Bone marrow (tissue), 2 donors: ENCODE results near the gene MPV17L.
"Not testable (repeated sequence)": the region's sequence is repeated elsewhere in the genome, so short reads cannot be mapped to it uniquely, and the experiment has no call there.

Experiments used
- DNase-seq, 2 donors: peaks; one replicate each; lab custom pipeline; 2025; lab: John Stamatoyannopoulos, UW

The MPV17L gene

DNA sequence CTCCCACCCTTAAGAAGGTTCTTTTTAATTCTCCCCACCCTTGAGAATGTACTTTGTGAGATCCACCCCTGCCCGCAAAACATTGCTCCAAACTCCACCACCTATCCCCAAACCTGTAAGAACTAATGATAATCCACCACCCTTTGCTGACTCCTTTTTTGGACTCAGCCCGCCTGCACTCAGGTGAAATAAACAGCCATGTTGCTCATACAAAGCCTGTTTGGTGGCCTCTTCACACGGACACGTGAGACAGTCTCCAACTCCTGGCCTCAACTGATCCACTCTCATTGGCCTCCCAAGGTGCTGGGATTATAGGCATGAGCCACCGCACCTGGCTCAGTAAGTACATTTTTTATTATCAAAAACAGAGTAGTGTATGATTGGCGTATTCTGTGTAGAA is 13.9 kb downstream of the MPV17L start:
- not testable (repeated sequence) for DNase-seq

DNA sequence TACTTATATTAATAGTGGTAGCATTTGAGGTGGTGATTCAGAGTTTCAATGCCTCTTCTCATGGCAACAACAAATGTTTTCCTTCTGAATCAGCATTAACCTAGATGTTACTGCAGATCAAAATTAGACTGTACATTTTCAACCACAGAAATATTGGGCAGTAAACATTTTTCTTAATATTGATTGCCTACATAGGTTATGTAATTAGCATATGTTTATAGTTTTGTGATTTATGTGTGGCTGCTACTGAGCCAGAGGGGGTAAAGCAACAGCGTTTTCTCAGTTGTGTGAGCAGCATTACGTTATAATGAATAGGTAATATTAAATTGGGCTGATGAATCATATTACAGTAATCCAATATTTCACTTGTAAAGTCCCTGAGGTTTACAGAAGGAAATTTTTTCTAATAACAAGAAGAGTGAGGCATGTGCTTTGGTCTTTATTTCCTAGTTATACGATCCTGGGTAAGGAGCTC is 20.0 kb downstream of the MPV17L start:
- no peak for DNase-seq

GRCh38 chr16:15417197-15417596 is 21.6 kb downstream of the MPV17L start:
- no peak for DNase-seq

DNA sequence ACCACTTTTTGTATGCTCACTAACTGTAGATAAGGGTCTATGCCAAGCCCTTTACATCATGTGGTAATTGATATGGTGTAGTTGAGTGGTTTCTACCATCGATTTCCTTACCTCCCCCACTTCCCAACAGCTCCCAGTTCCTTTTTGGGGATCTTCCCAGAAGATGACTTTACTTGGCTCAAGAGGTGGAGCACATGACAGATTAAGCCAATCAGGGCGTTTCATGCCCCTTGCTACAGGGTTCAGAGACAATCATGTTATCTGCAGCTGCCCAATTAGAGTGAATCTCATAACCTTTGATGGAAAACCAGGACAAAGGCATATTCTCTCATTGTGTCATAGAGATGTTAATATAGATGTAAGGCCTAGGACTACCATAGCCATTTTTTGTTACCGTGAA is 22.7 kb downstream of the MPV17L start:
- DNase-seq, result no peak

DNA sequence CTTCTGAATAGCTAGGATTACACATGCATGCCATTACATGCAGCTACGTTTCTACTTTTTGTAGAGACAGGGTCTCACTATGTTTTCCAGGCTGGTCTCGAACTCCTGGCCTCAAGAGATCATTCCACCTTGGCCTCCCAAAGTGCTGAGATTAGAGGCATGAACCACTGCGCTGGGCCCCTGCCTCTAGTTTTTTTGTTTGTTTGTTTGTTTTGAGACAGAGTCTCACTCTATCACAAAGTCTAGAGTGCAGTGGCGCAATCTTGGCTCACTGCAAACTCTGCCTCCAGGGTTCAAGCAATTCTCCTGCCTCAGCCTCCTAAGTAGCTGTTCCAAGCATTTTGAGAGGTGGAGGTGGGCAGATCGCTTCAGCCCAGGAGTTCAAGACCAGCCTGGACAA is 26.1 kb downstream of the MPV17L start:
- not testable (repeated sequence) for DNase-seq

DNA sequence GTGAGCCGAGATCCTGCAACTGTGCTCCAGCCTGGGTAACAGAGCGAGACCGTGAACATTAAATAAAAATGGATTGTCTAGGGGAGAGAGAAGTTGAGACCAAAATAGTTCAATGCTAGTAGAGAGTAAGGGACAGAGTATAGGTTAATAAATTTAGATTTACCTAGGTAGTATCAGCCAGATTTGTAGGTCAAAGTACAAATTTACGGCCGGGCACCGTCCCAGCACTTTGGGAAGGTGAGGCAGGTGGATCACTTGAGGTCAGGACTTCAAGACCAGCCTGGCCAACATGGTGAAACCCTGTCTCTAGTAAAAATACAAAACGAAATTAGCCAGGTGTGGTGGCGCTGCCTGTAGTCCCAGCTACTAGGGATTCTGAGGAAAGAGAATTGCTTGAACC is 26.7 kb downstream of the MPV17L start:
- DNase-seq, result no peak

DNA sequence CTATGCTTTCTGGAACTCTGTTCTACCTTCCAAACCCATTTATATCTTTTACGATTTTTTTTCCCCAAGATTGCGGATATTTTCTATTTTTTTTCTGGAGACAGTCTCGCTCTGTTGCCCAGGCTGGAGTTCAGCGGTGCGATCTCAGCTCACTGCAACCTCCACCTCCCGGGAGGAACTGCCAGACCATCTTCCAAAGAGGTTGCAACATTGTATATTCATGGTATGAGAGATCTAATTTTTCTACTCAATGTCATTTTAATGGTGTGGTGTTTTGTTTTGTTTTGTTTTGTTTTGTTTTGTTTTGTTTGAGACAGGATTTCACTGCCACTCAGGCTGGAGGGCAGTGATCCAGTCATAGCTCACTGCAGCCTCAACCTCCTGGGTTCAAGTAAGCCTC is 30.3 kb downstream of the MPV17L start:
- DNase-seq, result no peak

GRCh38 chr16:15426796-15427195 is 31.2 kb downstream of the MPV17L start:
- DNase-seq, result no peak

DNA sequence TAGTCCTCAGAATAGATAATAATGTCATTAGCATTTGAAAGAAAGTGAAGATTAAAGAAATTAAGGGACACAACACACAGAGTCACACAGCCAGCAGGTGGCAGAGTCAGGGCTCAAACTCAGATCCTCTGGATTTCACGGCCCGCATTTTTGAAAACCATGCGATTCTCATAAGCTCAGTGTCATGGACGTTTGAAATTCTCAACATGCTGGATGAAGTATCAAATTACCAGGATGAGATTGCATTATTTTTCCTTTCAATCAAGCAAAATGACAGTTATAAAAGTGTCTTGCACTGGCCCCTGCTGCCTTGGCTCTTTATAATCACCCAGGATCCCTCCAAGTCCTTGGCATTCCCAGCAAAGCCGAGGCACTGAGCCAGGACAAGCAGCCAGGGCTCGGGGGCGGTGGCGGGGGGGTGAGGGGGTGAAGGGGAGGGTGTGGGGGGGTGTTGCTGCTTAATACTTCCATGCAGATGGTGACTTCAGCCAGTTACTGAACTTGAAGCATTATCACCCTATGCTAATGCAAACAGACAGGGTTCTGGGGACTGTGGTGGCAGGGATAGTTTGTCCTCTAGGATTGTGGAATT is 32.2 kb downstream of the MPV17L start:
- peak; percentile 0 to 26 for DNase-seq

DNA sequence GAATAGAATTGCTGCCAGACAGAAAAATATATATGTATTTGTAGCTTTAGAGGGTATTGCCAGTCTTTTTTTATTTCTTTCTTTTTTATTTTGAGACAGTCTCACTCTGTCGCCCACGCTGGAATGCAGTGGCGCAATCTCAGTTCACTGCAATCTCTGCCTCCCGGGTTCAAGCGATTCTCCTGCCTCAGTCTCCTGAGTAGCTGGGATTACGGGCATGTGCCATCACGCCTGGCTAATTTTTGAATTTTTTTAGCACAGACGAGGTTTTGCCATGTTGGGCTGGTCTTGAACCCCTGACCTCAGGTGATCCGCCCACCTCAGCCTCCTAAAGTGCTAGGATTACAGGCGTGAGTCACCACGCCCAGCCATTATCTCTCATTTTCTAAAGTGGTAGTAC is 35.3 kb downstream of the MPV17L start:
- DNase-seq, result not testable (repeated sequence)

DNA sequence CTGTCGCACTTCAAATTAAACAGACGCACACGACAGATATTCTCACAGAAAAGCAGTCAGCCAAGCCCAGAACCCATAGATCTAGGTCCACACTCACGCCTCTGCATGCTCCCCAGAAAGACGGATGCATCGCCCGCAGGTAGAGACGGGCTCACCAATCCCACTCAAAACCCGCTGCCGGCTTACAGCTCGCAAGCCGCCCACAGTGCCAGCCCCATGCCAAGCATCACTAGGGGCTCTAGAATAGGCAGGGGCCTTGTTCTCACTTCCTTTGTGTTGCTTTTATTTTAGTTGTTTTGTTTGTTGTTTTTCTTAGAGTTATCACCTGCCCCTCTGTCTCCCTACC is 38.5 kb downstream of the MPV17L start:
- DNase-seq, result no peak

DNA sequence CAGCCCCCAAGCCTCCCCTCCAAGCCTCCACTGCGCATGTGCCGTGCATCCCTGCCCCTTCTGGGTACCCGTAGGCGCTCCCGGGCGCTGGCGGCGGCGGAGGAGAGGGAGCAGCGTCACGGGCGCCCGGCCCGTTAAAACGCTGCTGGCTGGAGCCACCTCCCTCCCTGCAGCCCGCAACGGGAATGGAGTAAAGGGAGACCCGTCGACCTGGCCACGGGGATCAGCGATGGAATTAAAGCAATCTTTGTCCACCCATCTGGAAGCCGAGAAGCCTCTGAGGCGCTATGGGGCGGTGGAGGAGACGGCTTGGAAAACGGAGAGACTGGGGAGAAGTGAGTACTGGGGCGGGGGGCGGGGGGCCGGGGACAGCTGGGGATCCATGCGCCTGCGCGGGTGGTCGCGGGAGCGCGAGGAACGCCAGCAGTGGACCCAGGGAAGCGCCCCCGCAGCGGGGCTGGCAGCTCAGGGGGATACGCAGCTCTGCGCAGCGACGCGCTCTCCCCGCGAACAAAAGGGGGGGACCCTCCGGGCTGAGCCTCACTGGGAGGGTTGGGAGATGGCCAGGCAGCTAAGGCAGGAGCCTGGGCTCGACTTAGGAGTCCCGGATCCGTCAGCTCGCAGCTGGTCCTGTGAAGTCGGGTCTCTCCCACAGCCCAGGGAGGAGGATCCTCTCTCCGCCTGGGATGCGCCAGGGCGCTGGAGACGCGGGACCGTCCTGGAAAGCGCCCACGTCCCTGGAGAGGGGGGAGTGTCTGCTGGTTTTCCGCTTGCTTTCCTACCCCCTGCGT is 39.1 kb downstream of the MPV17L start, which contains the start of gene BMERB1:
Gene BMERB1, plus strand, starts transcription at position 164 of the 791 bp plus-strand sequence. Its CDS starts 66 bp downstream, at position 230.
- DNase-seq, result peak in 1 of 2 donors; percentile 2

GRCh38 chr16:15435216-15435864 is 39.8 kb downstream of the MPV17L start:
- no peak for DNase-seq

GRCh38 chr16:15439102-15439501 is 43.5 kb downstream of the MPV17L start:
- DNase-seq, result no peak

DNA sequence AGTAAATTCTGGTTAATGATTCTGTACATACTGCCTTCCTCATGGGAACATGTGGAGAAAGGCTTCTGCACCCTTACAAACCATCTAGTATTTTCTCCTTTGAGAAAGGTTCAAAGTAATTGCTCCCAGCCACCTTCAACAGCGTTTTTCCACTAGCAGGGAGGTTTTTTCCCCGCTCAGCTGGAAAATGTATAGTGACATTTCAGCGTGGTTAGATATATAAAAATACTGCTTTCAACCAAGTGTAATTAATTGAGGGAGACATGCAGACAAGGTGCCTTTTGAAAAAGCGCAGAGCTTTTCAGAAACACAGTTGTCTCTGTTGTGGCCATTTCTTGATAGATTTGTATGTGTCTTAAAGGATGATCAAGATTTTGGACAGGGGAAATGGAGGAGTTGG is 44.0 kb downstream of the MPV17L start:
- no peak for DNase-seq

DNA sequence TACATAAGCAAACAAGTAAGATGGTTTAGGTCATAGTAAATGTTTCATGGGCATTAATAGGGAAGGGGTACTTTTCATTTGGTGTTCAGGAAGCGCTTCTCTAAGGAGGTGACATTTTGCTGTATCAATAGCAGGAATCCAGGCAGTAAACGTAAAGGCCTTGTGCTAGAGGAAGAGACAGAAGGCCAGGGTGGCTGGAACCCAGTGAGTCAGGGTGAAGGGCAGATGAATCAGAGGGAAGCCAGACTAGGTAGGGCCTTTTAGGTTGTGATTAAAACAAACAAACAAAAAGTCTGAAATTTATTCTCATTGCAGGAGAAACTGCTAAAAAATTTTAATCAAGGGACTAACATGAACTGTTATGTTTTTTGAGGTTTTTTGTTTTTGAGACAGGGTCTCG is 45.3 kb downstream of the MPV17L start:
- no peak for DNase-seq

DNA sequence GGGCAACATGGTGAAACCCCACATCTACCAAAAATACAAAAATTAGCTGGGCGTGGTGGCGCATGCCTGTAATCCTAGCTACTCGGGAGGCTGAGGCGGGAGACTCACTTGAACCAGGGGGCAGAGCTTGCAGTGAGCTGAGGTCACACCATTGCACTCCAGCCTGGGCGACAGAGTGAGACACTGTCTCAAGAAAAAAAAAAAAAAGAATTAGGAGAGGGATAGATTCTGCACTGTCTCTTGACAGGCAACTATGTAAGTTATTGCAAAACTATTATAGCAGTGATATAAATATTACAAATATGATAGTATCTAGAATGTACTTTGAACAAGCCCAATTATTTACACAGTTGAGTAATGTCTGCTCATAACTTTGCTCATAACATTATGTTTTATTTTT is 46.6 kb downstream of the MPV17L start:
- not testable (repeated sequence) for DNase-seq

- no peak for DNase-seq
Observed at GRCh38 chr16:15443753-15444152, 48.2 kb downstream of the MPV17L start.

DNA sequence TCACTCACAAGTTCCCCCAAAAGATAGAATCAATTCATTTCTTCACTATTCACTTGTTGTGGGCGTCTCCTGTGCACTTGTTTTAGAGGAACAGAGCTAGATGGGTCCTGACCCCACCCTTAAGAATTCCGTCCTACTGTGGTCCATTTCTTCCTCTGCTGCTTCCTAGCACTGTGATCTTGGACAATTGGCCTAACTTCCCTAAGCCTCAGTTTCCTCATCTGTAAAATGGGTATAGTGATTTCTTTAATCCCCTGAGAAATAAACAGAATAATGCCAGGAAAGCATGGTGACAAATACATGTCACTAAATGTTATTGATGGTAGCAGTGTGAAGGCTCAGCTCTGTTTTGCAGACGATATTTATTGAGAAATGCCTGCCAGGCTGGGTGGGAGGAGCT is 48.7 kb downstream of the MPV17L start:
- no peak for DNase-seq

- DNase-seq, result no peak
Observed at GRCh38 chr16:15445450-15445849, 49.9 kb downstream of the MPV17L start.

GRCh38 chr16:15446901-15447300 is 51.3 kb downstream of the MPV17L start:
- DNase-seq, result no peak

- no peak for DNase-seq
Observed at GRCh38 chr16:15450624-15451023, 55.1 kb downstream of the MPV17L start.

GRCh38 chr16:15451098-15451731 is 55.7 kb downstream of the MPV17L start:
- DNase-seq, result no peak
